HEK293 (cell line): Measurements from ENCODE around the gene BCL2A1.
"Not testable (repeated sequence)": the region's sequence is repeated elsewhere in the genome, so short reads cannot be mapped to it uniquely, and the experiment has no call there.

Experiments used
- CTCF ChIA-PET: fragments of 350-600 bp; formaldehyde crosslinking; extraction: SDS; loops from one replicate; lab custom pipeline; 2021; ENCODE audit warnings: antibody characterized with exemption; lab: Yijun Ruan, JAX
- POLR2A ChIA-PET: fragments of 300-600 bp; formaldehyde crosslinking; extraction: SDS; loops from one replicate; lab custom pipeline; 2020; ENCODE audit warnings: antibody characterized with exemption, inconsistent platforms; lab: Yijun Ruan, JAX
- H3K27ac ChIP-seq: fragments of 200-500 bp; sonication (Bioruptor generic); 2 replicates; pipeline ENCODE4 v1.5.1; 2014; ENCODE audit warnings: low read depth, low read length, control low read depth, inconsistent platforms; ENCODE audit errors: extremely low read depth
- H3K36me3 ChIP-seq, 2 experiments: fragments of 200-500 bp in 1 of 2; sonication (Bioruptor generic) in 1 of 2; 1 replicate in 1 of 2; 2 replicates in 1 of 2; pipeline ENCODE4 v1.5.1; 2014 to 2017; ENCODE audit warnings: inconsistent platforms in 2 of 2, low read length in 2 of 2; ENCODE audit not compliant: control insufficient read depth in 2 of 2, insufficient read depth in 1 of 2
- H3K4me1 ChIP-seq: fragments of 200-500 bp; sonication (Bioruptor generic); 2 replicates; pipeline ENCODE4 v1.5.1; 2014; ENCODE audit warnings: mild to moderate bottlenecking, low read length, inconsistent platforms; ENCODE audit not compliant: control insufficient read depth, insufficient read depth
- H3K4me3 ChIP-seq: 2 replicates; pipeline ENCODE4 v1.5.1; 2011; ENCODE audit warnings: low read depth, mild to moderate bottlenecking, control low read depth, low read length, moderate library complexity
- H3K9me3 ChIP-seq: fragments of 200-500 bp; sonication (Bioruptor generic); 2 replicates; pipeline ENCODE4 v1.5.1; 2014; ENCODE audit warnings: low read depth, low read length, inconsistent platforms; ENCODE audit not compliant: control insufficient read depth, insufficient read depth
- AEBP2 ChIP-seq: fragments of 450-650 bp; formaldehyde crosslinking; IDR thresholded peaks from 2 replicates; pipeline ENCODE4 v1.5.1; 2016; ENCODE audit warnings: missing biosample characterization, missing genetic modification characterization, borderline replicate concordance
- BCL11A ChIP-seq: fragments of 450-650 bp; formaldehyde crosslinking; IDR thresholded peaks from 2 replicates; pipeline ENCODE4 v1.5.1; 2016; ENCODE audit warnings: low read depth, missing biosample characterization, missing genetic modification characterization
- EGR2 ChIP-seq: fragments of 450-650 bp; formaldehyde crosslinking; IDR thresholded peaks from 2 replicates; pipeline ENCODE4 v1.5.1; 2016; ENCODE audit warnings: low read depth, missing biosample characterization, missing genetic modification characterization
- FEZF1 ChIP-seq: fragments of 450-650 bp; formaldehyde crosslinking; IDR thresholded peaks from 2 replicates; pipeline ENCODE4 v1.5.1; 2016; ENCODE audit warnings: missing biosample characterization, missing genetic modification characterization
- GFI1B ChIP-seq: fragments of 450-650 bp; formaldehyde crosslinking; IDR thresholded peaks from 2 replicates; pipeline ENCODE4 v1.5.1; 2016; ENCODE audit warnings: missing biosample characterization, missing genetic modification characterization
- KLF1 ChIP-seq: fragments of 450-650 bp; formaldehyde crosslinking; IDR thresholded peaks from 2 replicates; pipeline ENCODE4 v1.5.1; 2016; ENCODE audit warnings: missing biosample characterization, missing genetic modification characterization
- SCRT2 ChIP-seq: fragments of 450-650 bp; formaldehyde crosslinking; IDR thresholded peaks from 2 replicates; pipeline ENCODE4 v1.5.1; 2016; ENCODE audit warnings: missing biosample characterization, missing genetic modification characterization
- TCF7L2 ChIP-seq: IDR thresholded peaks from 2 replicates; pipeline ENCODE4 v1.6.1; 2011; ENCODE audit warnings: low read depth, mild to moderate bottlenecking, inconsistent platforms, low read length, moderate library complexity, borderline replicate concordance
- ZFHX2 ChIP-seq: fragments of 450-650 bp; formaldehyde crosslinking; conservative IDR thresholded peaks from 2 replicates; pipeline ENCODE4 v1.5.1; 2016; ENCODE audit warnings: missing biosample characterization, missing genetic modification characterization
- ZFP3 ChIP-seq: fragments of 450-650 bp; formaldehyde crosslinking; IDR thresholded peaks from 2 replicates; pipeline ENCODE4 v1.5.1; 2016; ENCODE audit warnings: low read depth, missing biosample characterization, missing genetic modification characterization
- ZFP41 ChIP-seq: fragments of 450-650 bp; formaldehyde crosslinking; IDR thresholded peaks from 2 replicates; pipeline ENCODE4 v1.5.1; 2016; ENCODE audit warnings: missing biosample characterization, missing genetic modification characterization, borderline replicate concordance
- ZNF132 ChIP-seq: fragments of 450-650 bp; formaldehyde crosslinking; IDR thresholded peaks from 2 replicates; pipeline ENCODE4 v1.5.1; 2017; ENCODE audit warnings: missing biosample characterization, missing genetic modification characterization, borderline replicate concordance
- ZNF140 ChIP-seq: fragments of 450-650 bp; formaldehyde crosslinking; IDR thresholded peaks from 2 replicates; pipeline ENCODE4 v1.5.1; 2016; ENCODE audit warnings: missing biosample characterization, missing genetic modification characterization
- ZNF184 ChIP-seq: fragments of 450-650 bp; IDR thresholded peaks from 2 replicates; pipeline ENCODE4 v1.5.1; 2018; ENCODE audit warnings: missing biosample characterization, mild to moderate bottlenecking, missing genetic modification characterization
- ZNF221 ChIP-seq: fragments of 450-650 bp; formaldehyde crosslinking; IDR thresholded peaks from 2 replicates; pipeline ENCODE4 v1.5.1; 2017; ENCODE audit warnings: missing biosample characterization, missing genetic modification characterization, borderline replicate concordance
- ZNF223 ChIP-seq: fragments of 450-650 bp; formaldehyde crosslinking; IDR thresholded peaks from 2 replicates; pipeline ENCODE4 v1.5.1; 2016; ENCODE audit warnings: missing biosample characterization, missing genetic modification characterization
- ZNF24 ChIP-seq: fragments of 450-650 bp; formaldehyde crosslinking; IDR thresholded peaks from 2 replicates; pipeline ENCODE4 v1.5.1; 2016; ENCODE audit warnings: missing biosample characterization, missing genetic modification characterization
- ZNF341 ChIP-seq: fragments of 450-650 bp; formaldehyde crosslinking; IDR thresholded peaks from 2 replicates; pipeline ENCODE4; 2016; ENCODE audit warnings: low read depth, missing biosample characterization, missing genetic modification characterization
- ZNF37A ChIP-seq: fragments of 450-650 bp; IDR thresholded peaks from 2 replicates; pipeline ENCODE4 v1.5.1; 2018; ENCODE audit warnings: missing biosample characterization, missing genetic modification characterization
- ZNF473 ChIP-seq: fragments of 450-650 bp; formaldehyde crosslinking; IDR thresholded peaks from 2 replicates; pipeline ENCODE4 v1.5.1; 2017; ENCODE audit warnings: missing biosample characterization, missing genetic modification characterization
- ZNF510 ChIP-seq: fragments of 450-650 bp; formaldehyde crosslinking; IDR thresholded peaks from 2 replicates; pipeline ENCODE4 v1.5.1; 2018; ENCODE audit warnings: mild to moderate bottlenecking, missing genetic modification characterization, missing biosample characterization; ENCODE audit not compliant: insufficient replicate concordance
- ZNF530 ChIP-seq: fragments of 450-650 bp; formaldehyde crosslinking; IDR thresholded peaks from 2 replicates; pipeline ENCODE4 v1.5.1; 2016; ENCODE audit warnings: low read depth, missing biosample characterization, missing genetic modification characterization
- ZNF621 ChIP-seq: fragments of 450-650 bp; formaldehyde crosslinking; IDR thresholded peaks from 2 replicates; pipeline ENCODE4 v1.5.1; 2017; ENCODE audit warnings: missing biosample characterization, missing genetic modification characterization
- ZNF639 ChIP-seq: fragments of 450-650 bp; formaldehyde crosslinking; IDR thresholded peaks from 2 replicates; pipeline ENCODE4 v1.5.1; 2016; ENCODE audit warnings: missing biosample characterization, missing genetic modification characterization
- ZNF654 ChIP-seq: fragments of 450-650 bp; formaldehyde crosslinking; IDR thresholded peaks from 2 replicates; pipeline ENCODE4 v1.5.1; 2016; ENCODE audit warnings: low read depth, missing biosample characterization, missing genetic modification characterization
- ZNF664 ChIP-seq: fragments of 450-650 bp; formaldehyde crosslinking; IDR thresholded peaks from 2 replicates; pipeline ENCODE4 v1.5.1; 2016; ENCODE audit warnings: missing biosample characterization, missing genetic modification characterization
- ZNF777 ChIP-seq: fragments of 450-650 bp; formaldehyde crosslinking; IDR thresholded peaks from 2 replicates; pipeline ENCODE4 v1.5.1; 2017; ENCODE audit warnings: missing biosample characterization, missing genetic modification characterization, borderline replicate concordance

BCL2A1 gene

GRCh38 chr15:80011596-80011995, 40.6 kb upstream of the BCL2A1 start:
- ChIA-PET POLR2A (no interaction called here), CTCF (interaction anchor here (0.7 kb wide), 1 partner anchor 10 kb away, joined by 3 read pairs; no protein-coding TSS in a partner anchor)
- Histone ChIP-seq H3K4me3 (no peak overlapping the region), H3K9me3 (no peaks in the 10 kb centered on the region), H3K4me1 (no peaks in the 10 kb centered on the region), H3K36me3 (no peaks in the 10 kb centered on the region; a peak in 1 of 3 replicates), H3K27ac (no peak overlapping the region)
- TF ChIP-seq ZNF473 (tag by site-specific recombination), result no peak
- TF ChIP-seq ZNF621 (tag by site-specific recombination), result no peak
- no peak for TF ChIP-seq EGR2 (tag by site-specific recombination)
- TF ChIP-seq ZNF37A (tag by site-specific recombination), result no peak
- no peak for TF ChIP-seq ZFHX2 (tag by site-specific recombination)
- TF ChIP-seq ZNF664 (tag by site-specific recombination), result no peak
- no peak for TF ChIP-seq SCRT2
- TF ChIP-seq TCF7L2, result no peak
- no peak for TF ChIP-seq ZNF639 (tag by site-specific recombination)
- no peak for TF ChIP-seq ZNF341 (tag by site-specific recombination)
- no peak for TF ChIP-seq ZNF221 (tag by site-specific recombination)

- 0 out of 2 replicates have a peak, but pooled peaks have one; percentile 15 for TF ChIP-seq ZFHX2 (tag by site-specific recombination)
- POLR2A ChIA-PET, H3K27ac ChIP-seq, CTCF ChIA-PET, H3K36me3 ChIP-seq, H3K4me1 ChIP-seq, H3K9me3 ChIP-seq, H3K4me3 ChIP-seq: not testable (repeated sequence)
Observed at GRCh38 chr15:80011041-80011523, 40.1 kb upstream of the BCL2A1 start.

GRCh38 chr15:80010131-80010673, 39.2 kb upstream of the BCL2A1 start:
- CTCF ChIA-PET, result no interaction called here

GRCh38 chr15:80007532-80007931, 36.5 kb upstream of the BCL2A1 start:
- Histone ChIP-seq H3K9me3 (no peaks in the 10 kb centered on the region; the same call in 1 of the 2 replicates), H3K4me1 (no peaks in the 10 kb centered on the region), H3K36me3 (no peaks in the 10 kb centered on the region), H3K27ac (no peak overlapping the region), H3K4me3 (no peak overlapping the region)
- POLR2A ChIA-PET, result no interaction called here
- CTCF ChIA-PET, result interaction anchor here (1.8 kb wide), 1 partner anchor 15 kb away, joined by 9 read pairs; no protein-coding TSS in a partner anchor
- TF ChIP-seq ZFP41 (tag by site-specific recombination) (no peak), ZNF654 (tag by site-specific recombination) (no peak), ZNF530 (no peak), ZNF24 (tag by site-specific recombination) (no peak), AEBP2 (tag by site-specific recombination) (no peak), ZNF223 (no peak), ZNF184 (tag by site-specific recombination) (no peak), GFI1B (tag by site-specific recombination) (no peak), ZNF132 (no peak), ZFP3 (no peak), ZNF510 (tag by site-specific recombination) (no peak), BCL11A (no peak), ZNF140 (tag by site-specific recombination) (no peak)

More at GRCh38 chr15:80010131-80010673, 39.2 kb upstream of the BCL2A1 start:
- POLR2A ChIA-PET, result no interaction called here
- Histone ChIP-seq H3K9me3 (no peaks in the 10 kb centered on the region), H3K4me3 (no peak overlapping the region), H3K27ac (no peak overlapping the region), H3K4me1 (no peaks in the 10 kb centered on the region), H3K36me3 (no peaks in the 10 kb centered on the region; a peak in 1 of 3 replicates)
- TF ChIP-seq KLF1 (tag by site-specific recombination), result peak; percentile 64; the same call in 1 of the 2 replicates
- TF ChIP-seq ZNF777 (tag by site-specific recombination), result no peak
- TF ChIP-seq ZNF530, result no peak
- TF ChIP-seq FEZF1 (tag by site-specific recombination), result 0 out of 2 replicates have a peak, but pooled peaks have one; percentile 9
